K562 (cell line): ENCODE data around the gene C2CD2L. TPM values are rescaled to one million over a fixed set of nuclear protein-coding genes. Genes with fewer than 3 reads are reported as not detected.
A peak's percentile ranks its signal among the peaks of the same experiment; 100 is the strongest.

ENCODE experiments used
- ATF2 ChIP-seq: sonication (generic); formaldehyde crosslinking; IDR thresholded peaks from 2 replicates; pipeline ENCODE4 v1.8.1; 2022; ENCODE audit warnings: missing genetic modification reagents
- BHLHE40 ChIP-seq: IDR thresholded peaks from 2 replicates; pipeline ENCODE4 v1.6.1; 2011; ENCODE audit warnings: low read length, improper control_type of control experiment
- MGA ChIP-seq: fragments of 450-650 bp; IDR thresholded peaks from 2 replicates; pipeline ENCODE4 v1.6.1; 2016; ENCODE audit warnings: mild to moderate bottlenecking, moderate library complexity
- SAP30 ChIP-seq: fragments of 200-600 bp; sonication (generic); IDR thresholded peaks from 2 replicates; pipeline ENCODE4 v1.6.1; 2012; ENCODE audit warnings: borderline replicate concordance, low read depth, mild to moderate bottlenecking, moderate library complexity, low read length, control low read depth, inconsistent platforms; ENCODE audit not compliant: insufficient read depth, poor library complexity, severe bottlenecking
- SFPQ ChIP-seq: fragments of 200-400 bp; formaldehyde crosslinking; IDR thresholded peaks from 2 replicates; pipeline ENCODE4 v1.6.1; 2017; ENCODE audit warnings: mild to moderate bottlenecking, low read depth, low read length, moderate library complexity
- TAF9B ChIP-seq: fragments of 450-650 bp; IDR thresholded peaks from 2 replicates; pipeline ENCODE4 v1.6.1; 2018; ENCODE audit warnings: mild to moderate bottlenecking; ENCODE audit not compliant: partially characterized antibody
- ZC3H11A ChIP-seq: IDR thresholded peaks from 2 replicates; pipeline ENCODE4 v1.6.1; 2012; ENCODE audit warnings: low read depth, low read length, improper control_type of control experiment
- ZNF212 ChIP-seq: fragments of 450-650 bp; formaldehyde crosslinking; IDR thresholded peaks from 2 replicates; pipeline ENCODE4 v1.4.0; 2020; ENCODE audit warnings: mild to moderate bottlenecking
- ZNF408 ChIP-seq: fragments of 250-450 bp; sonication (Bioruptor Pico); IDR thresholded peaks from 2 replicates; pipeline ENCODE4 v1.4.0; 2020; ENCODE audit warnings: low read depth, mild to moderate bottlenecking, moderate library complexity
- ZNF444 ChIP-seq: fragments of 250-450 bp; sonication (Bioruptor Pico); IDR thresholded peaks from 2 replicates; pipeline ENCODE4 v1.4.0; 2020; ENCODE audit warnings: mild to moderate bottlenecking, moderate library complexity
- ZNF589 ChIP-seq: fragments of 200-800 bp; sonication (Bioruptor generic); IDR thresholded peaks from 2 replicates; pipeline ENCODE4 v1.6.1; 2016; ENCODE audit warnings: low read depth, missing genetic modification characterization, missing compliant biosample characterization
- polyA plus RNA-seq, 8 experiments: library from polyadenylated mRNA; depleted of rRNA in 4 of 8; stranded (reverse) in 5 of 8; unstranded in 3 of 8; fragments of >200 nt; fragmentation: Nextera tagmentation in 2 of 8; fragmentation: Illumina TruSeq in 1 of 8; extraction: Ambion mirVana in 2 of 8; extraction: Trizol in 1 of 8; gene quantifications; 2 replicates each; pipeline versions ENCODE4 v1.2.1 to v1.2.3, GENCODE V29; 2011 to 2014; ENCODE audit warnings: inconsistent platforms in 1 of 8, missing spikeins in 1 of 8
- total RNA-seq, 7 experiments: library from RNA; depleted of rRNA in 6 of 7; stranded (reverse); fragments of >200 nt in 6 of 7; fragmentation: Illumina TruSeq in 2 of 7; extraction: Trizol in 2 of 7; gene quantifications; 2 replicates each; pipeline versions ENCODE4 v1.2.1 to v1.2.3, GENCODE V29; 2011 to 2021; ENCODE audit warnings: low replicate concordance in 1 of 7

C2CD2L gene
- total and polyA plus RNA-seq, 9 of the 15 experiments (the other 6 are each of a cell fraction or from before 2014, with no cell fraction given): 0.66 to 41.2 (median 14.8) TPM

DNA sequence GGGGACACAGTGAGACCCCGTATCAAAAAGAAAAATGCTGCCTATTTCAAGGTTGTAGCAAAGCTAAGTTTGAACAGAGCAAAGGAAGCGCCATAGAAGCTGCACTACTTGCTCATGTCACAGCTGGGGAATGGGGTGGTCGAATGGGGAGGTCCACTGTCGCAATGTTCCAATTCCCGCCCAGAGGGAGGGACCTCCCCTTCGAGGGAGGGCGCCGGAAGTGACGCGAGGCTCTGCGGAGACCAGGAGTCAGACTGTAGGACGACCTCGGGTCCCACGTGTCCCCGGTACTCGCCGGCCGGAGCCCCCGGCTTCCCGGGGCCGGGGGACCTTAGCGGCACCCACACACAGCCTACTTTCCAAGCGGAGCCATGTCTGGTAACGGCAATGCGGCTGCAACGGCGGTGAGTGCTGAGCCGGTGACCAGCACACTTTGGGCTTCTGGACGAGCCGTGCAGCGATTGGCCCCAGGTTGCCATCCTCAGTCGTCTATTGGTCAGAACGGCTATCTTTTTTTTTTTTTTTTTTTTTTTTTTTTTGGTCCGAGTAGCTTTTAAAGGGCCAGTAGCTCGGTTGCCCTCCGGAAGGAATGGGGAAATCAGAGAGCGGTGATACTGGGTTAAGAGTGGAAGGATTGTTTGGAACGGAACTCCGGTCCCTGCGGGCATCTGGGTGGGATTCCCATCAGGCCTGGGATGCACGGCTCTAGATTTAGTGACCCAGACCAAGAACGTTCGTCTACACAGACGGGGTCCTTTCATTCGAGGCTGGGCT, 22.3 kb upstream of the C2CD2L start, which contains the start of gene HMBS (continued):
- TF ChIP-seq MGA (peak; percentile 81), TAF9B (peak; percentile 63), ZNF444 (CRISPR knock-in tag) (no peak), ATF2 (CRISPR knock-in tag) (no peak), BHLHE40 (peak; percentile 70), SFPQ (no peak), ZNF408 (CRISPR knock-in tag) (no peak), SAP30 (peak; percentile 87), ZC3H11A (no peak), ZNF212 (CRISPR knock-in tag) (peak; percentile 33; the same call in 1 of the 2 replicates), ZNF589 (CRISPR knock-in tag) (no peak)
